ENCODE results near the gene MROH9.

GRCh38 chr1:170987424-170987823 lies 52.1 kb downstream of the MROH9 start:
- no peak for TF ChIP-seq CTCF (IDR thresholded peaks at IDR 0.05)
- TF ChIP-seq POLR2A (IDR thresholded peaks at IDR 0.05): no peak
